Nucleus accumbens (tissue), 56 donors: Measurements from ENCODE around the gene CCNJ.
"Not testable (repeated sequence)": the region's sequence is repeated elsewhere in the genome, so short reads cannot be mapped to it uniquely, and the experiment has no call there.

Experiments used
- DNase-seq, 56 donors: peaks; one replicate each; lab custom pipeline; 2025; lab: John Stamatoyannopoulos, UW

The CCNJ gene, protein sequence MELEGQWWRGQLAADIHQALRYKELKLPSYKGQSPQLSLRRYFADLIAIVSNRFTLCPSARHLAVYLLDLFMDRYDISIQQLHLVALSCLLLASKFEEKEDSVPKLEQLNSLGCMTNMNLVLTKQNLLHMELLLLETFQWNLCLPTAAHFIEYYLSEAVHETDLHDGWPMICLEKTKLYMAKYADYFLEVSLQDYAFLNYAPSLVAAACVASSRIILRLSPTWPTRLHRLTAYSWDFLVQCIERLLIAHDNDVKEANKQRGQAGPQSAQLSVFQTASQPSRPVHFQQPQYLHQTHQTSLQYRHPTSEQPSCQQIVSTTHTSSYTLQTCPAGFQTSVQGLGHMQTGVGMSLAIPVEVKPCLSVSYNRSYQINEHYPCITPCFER

GRCh38 chr10:96043033-96043892 is at the start of gene CCNJ:
CCNJ (plus strand) TSS chr10:96043583; CDS start chr10:96044394, 811 bp downstream.
- peak in 55 of 56 donors; percentile 4 to 87 (median 72) for DNase-seq

DNA sequence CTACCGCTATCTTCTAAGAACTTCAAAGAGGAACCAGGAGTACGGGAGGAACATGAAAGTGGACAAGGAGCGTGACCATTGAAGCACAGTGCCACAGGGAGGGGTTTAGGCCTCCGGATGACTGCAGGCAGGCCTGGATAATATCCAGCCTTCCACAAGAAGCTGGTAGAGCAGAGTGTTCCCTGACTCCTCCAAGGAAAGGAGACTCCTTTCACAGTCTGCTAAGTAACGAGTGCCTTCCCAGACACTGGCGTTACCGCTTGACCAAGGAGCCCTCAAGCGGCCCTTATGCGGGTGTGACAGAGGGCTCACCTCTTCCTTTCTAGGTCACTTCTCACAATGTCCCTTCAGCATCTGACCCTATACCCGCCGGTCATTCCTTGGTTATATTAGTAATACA is 49.0 kb upstream of the CCNJ start:
- not testable (repeated sequence) for DNase-seq

- DNase-seq, result no peak
These were observed 45.1 kb upstream of the CCNJ start for GRCh38 chr10:95998255-95998784.

GRCh38 chr10:96013956-96014355 is 29.4 kb upstream of the CCNJ start:
- DNase-seq, result no peak

GRCh38 chr10:96014473-96015102 is 28.8 kb upstream of the CCNJ start:
- DNase-seq, result no peak

DNA sequence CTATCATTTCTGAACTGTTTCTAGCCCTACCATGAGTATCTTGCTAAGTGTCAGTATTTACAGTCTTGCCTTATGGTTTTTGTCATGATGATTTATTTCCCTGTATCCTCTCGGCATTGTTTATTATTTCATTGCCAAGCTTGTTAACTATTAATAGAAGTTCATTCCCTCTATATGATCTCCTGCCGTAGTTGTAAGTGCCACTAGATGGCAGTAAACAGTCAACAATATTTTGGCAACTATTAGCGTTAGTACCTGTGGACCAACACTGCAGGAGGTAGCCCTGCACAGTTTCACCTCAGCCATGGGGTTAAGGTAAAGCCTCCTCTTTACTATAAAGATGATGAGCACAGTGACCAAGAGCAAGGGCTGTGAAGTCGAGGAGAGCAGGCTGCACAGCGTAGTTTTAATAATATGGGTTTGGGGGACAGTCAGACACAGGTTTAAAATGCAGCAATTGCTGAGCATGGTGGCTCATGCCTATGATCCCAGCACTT is 26.1 kb upstream of the CCNJ start:
- peak in 9 of 56 donors; percentile 0 to 29 (median 2) for DNase-seq

DNA sequence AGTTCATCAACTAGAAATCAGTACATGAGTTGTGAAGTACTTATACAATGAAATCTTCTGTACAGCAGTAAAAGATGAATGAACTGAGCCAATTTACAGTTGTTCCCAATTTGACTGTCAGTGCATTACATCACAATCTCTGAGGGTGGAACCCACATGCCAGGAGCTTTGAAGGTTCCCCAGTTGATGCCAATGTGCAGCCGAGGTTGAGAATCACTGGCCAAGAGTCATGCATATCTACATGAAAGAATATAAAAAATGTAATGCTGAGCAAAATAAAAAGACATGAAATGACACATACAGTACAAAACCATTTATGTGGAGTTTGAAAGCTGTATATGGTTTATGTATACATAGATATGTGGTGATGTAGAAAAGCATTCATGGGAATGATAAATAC is 22.1 kb upstream of the CCNJ start:
- no peak for DNase-seq

- no peak for DNase-seq
These were observed 20.6 kb upstream of the CCNJ start for GRCh38 chr10:96022739-96023138.

DNA sequence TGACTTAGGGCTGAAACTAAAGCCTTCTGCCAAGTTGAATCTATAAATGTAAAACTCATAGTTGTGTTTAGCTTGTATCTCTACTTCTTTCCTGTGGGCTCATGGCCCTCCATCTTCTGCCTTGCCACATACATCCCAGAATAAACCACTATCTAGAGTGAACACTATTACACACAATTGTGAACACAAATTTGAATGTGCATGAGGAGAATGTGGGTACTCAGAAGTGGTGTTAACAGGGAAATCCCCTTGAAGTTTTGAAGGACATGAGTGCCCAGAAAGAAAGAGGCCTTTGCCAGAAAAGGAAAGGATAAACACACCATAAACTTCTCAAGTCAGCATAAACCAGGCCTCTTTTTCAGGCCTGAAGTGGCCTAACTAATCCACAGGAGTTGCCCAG is 20.2 kb upstream of the CCNJ start:
- no peak for DNase-seq

DNA sequence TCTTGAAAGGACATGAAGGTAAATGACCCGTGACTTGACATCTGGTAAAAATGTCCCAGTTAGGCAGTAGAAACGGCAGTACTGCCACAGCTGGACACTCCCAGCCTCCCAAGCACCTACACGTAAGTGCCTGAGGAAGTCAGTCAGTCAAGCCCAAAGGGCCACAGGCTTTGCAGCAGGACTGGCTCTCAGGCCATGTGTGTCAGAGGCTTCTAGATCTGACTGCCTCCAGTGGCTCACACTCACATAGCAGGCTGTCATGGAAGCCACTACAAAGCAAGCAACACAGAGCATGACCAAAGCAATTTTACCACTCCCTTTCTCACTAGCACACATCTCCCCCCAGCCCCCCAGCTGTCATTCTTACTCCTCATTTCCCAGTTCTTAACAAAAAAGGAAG is 17.8 kb upstream of the CCNJ start:
- no peak for DNase-seq

DNA sequence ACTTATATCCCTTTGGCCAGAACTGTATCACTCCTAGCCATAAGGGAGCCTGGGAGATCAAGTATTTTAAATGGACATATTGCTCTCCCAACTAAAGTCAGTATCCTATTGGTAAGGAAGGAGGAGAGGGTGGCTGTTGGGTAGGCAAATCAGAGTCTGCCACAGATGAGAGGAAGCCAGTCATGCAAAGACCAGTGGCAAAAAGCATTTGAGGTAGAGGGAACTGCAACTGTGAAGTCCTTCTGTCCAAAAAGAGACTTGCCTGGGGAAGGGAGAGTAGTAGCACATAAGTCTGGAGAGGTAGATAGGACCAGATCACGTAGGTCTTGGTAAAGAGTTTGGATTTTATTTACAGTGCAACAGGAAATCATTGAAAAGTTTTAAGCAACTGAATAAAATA is 8.8 kb upstream of the CCNJ start:
- no peak for DNase-seq

DNA sequence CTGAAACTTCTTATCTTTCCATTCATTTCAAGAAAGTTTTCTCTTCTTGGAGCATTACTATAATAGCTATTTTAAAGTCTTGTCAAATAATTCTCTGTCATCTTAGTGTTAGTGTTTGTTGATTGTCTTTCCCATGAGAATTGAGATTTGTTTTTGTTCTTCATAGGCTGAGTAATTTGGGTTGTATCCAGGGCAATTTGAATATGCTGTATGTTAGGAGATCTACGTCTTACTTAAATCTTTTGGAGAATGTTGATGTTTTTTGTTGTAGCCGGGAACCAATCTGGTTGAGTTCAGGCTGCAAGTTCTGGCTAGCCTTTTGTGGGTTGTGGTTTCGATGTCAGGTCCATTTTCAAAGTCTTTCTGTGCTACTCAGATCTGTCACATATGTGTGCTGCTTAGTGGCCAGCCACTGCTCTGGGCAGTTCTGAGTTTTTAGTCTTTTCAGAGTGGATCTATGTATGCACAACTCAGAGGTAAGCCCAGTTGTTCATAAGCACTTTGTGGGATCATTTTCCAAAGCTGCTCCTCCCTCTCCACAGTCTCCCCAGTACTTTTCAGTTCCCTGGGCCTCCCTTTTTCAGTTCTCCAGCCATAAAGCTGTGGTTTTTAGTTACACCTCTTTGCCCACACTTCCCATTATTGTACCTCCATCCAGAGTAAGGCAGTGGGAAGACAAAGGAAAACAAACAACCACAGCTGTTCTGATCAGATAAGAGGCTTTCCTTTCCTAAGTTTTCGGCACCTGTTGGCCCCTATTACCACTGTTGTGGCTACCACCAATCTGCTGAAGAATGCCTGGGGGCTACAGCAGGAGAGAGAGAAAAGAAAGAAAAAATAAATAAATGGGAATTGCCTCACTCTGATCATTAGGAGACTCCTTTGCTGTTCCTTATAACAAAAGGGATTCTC is 4.7 kb upstream of the CCNJ start:
- DNase-seq, result no peak

DNA sequence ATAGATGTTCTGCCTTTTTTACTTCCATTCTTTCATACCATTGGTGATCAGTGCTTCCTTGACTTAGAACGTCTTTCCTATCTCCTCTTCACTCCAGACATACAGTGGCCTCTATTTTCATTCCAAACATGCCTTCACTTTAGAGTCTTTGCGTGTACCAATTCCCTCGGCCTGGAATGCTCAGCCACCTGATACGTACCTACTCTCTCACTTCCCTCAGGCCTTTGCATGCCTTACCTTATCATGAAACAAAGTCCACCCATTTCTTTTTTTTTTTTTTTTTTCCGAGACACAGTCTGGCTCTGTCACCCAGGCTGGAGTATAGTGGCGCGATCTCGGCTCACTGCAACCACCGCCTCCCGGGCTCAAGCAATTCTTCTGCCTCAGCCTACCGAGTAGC is 2.2 kb upstream of the CCNJ start:
- DNase-seq, result no peak

GRCh38 chr10:96043893-96044715 is 721 bp downstream of the CCNJ start:
- DNase-seq, result peak in 46 of 56 donors; percentile 6 to 72 (median 41)

DNA sequence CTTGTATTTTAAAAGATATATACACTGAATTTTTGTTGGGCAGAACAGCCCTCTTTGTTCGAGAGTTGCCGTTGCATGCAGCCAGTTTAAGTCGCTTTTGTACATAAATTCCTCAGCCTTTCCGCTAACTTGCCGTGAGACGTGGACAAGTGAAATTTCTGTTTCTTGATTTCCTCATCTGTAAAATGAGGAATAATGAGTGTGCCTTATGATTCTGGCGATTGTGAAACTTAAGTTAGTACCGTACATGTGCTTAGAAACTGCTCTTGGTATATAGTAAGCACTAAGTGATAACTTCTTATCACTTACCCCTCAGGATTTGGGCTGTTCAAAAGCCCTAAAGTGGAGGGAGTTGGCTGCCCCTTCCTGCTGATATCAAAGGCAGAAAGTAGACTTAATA is 1.4 kb downstream of the CCNJ start:
- DNase-seq, result no peak

GRCh38 chr10:96046546-96046945 is 3.2 kb downstream of the CCNJ start:
- no peak for DNase-seq

- no peak for DNase-seq
These were observed 3.7 kb downstream of the CCNJ start for GRCh38 chr10:96047004-96047649.

- not testable (repeated sequence) for DNase-seq
These were observed 4.5 kb downstream of the CCNJ start for GRCh38 chr10:96047925-96048324.
